ENCODE measurements around the gene TNFSF12. TPM values are rescaled to one million over a fixed set of nuclear protein-coding genes. Genes with fewer than 3 reads are reported as not detected.

TNFSF12 gene
- total RNA-seq, 2 donors from 2014 or later, result 39.6 to 50.2 TPM

GRCh38 chr17:7512824-7513540, 35.9 kb upstream of the TNFSF12 start:
- Histone ChIP-seq H3K36me3 (peaks cover 63% of the 10 kb centered on the region), H3K4me3 (no peak overlapping the region), H3K4me1 (no peaks in the 10 kb centered on the region), H3K27me3 (no peaks in the 10 kb centered on the region), H3K27ac (no peak overlapping the region), H3K9me3 (no peaks in the 10 kb centered on the region)
- TF ChIP-seq, protein P1, sequence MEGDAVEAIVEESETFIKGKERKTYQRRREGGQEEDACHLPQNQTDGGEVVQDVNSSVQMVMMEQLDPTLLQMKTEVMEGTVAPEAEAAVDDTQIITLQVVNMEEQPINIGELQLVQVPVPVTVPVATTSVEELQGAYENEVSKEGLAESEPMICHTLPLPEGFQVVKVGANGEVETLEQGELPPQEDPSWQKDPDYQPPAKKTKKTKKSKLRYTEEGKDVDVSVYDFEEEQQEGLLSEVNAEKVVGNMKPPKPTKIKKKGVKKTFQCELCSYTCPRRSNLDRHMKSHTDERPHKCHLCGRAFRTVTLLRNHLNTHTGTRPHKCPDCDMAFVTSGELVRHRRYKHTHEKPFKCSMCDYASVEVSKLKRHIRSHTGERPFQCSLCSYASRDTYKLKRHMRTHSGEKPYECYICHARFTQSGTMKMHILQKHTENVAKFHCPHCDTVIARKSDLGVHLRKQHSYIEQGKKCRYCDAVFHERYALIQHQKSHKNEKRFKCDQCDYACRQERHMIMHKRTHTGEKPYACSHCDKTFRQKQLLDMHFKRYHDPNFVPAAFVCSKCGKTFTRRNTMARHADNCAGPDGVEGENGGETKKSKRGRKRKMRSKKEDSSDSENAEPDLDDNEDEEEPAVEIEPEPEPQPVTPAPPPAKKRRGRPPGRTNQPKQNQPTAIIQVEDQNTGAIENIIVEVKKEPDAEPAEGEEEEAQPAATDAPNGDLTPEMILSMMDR (IDR thresholded peaks at IDR 0.05), result no peak
- DNase-seq (ENCODE audit: low spot score), result no peak

DNA sequence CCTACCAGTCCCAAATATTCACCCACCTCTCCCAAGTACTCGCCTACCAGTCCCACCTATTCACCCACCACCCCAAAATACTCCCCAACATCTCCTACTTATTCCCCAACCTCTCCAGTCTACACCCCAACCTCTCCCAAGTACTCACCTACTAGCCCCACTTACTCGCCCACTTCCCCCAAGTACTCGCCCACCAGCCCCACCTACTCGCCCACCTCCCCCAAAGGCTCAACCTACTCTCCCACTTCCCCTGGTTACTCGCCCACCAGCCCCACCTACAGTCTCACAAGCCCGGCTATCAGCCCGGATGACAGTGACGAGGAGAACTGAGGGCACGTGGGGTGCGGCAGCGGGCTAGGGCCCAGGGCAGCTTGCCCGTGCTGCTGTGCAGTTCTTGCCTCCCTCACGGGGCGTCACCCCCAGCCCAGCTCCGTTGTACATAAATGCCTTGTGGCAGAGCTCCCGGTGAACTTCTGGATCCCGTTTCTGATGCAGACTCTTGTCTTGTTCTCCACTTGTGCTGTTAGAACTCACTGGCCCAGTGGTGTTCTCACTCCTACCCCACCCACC, 34.9 kb upstream of the TNFSF12 start:
- TF ChIP-seq, protein P1 (IDR thresholded peaks at IDR 0.05), result no peak
- peaks cover 54% of the 10 kb centered on the region for H3K36me3 ChIP-seq
- H3K27ac ChIP-seq, result no peak overlapping the region
- H3K27me3 ChIP-seq, result no peaks in the 10 kb centered on the region
- H3K4me3 ChIP-seq, result no peak overlapping the region
- H3K4me1 ChIP-seq, result no peaks in the 10 kb centered on the region
- no peaks in the 10 kb centered on the region for H3K9me3 ChIP-seq
- no peak for DNase-seq (ENCODE audit: low spot score)

DNA sequence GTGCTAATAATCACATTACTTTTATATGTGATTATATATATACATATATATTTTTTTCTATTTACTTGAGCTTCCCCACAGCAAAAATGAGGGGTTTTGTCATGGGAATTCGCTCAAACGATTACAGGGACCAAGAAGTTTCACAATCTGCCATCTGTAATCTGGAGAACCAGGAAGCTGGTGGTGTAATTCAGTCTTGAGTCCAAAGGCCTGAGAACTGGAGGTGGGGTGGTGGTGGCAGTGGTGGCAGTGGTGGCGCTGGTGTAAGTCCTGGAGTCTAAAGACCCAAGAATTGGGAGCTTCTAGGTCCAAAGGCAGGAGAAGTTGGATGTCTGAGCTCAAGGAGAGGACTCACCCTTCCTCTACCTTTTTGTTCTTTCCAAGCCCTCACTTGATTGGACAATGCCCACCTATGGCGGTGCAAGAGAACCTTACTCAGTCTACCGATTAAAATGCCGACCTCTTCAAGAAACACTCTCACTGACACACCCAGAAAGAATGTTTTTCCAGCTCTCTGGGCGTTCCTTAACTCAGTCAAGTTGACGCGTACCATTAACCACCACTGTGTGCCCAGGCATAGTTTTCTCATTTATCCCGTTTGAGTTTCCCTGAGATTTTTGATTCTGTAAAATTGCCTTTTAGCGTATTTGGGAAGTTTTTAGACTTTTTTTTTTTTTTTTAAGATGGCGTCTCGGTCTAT, 32.8 kb upstream of the TNFSF12 start:
- Histone ChIP-seq H3K27me3 (no peaks in the 10 kb centered on the region), H3K4me1 (no peaks in the 10 kb centered on the region), H3K27ac (no peak overlapping the region), H3K9me3 (no peaks in the 10 kb centered on the region), H3K4me3 (no peak overlapping the region), H3K36me3 (peaks cover 33% of the 10 kb centered on the region)
- TF ChIP-seq, protein P1 (IDR thresholded peaks at IDR 0.05), result no peak
- no peak for DNase-seq (ENCODE audit: low spot score)

- TF ChIP-seq, protein P1 (IDR thresholded peaks at IDR 0.05), result peak; percentile 19 to 58
- H3K27me3 ChIP-seq, result no peaks in the 10 kb centered on the region
- no peak overlapping the region for H3K27ac ChIP-seq
- DNase-seq (ENCODE audit: low spot score), result no peak
- no peaks in the 10 kb centered on the region for H3K4me1 ChIP-seq
- no peaks in the 10 kb centered on the region for H3K9me3 ChIP-seq
- no peaks in the 10 kb centered on the region for H3K36me3 ChIP-seq
- H3K4me3 ChIP-seq, result no peak overlapping the region
These were observed 25.8 kb upstream of the TNFSF12 start for GRCh38 chr17:7523033-7523432.

DNA sequence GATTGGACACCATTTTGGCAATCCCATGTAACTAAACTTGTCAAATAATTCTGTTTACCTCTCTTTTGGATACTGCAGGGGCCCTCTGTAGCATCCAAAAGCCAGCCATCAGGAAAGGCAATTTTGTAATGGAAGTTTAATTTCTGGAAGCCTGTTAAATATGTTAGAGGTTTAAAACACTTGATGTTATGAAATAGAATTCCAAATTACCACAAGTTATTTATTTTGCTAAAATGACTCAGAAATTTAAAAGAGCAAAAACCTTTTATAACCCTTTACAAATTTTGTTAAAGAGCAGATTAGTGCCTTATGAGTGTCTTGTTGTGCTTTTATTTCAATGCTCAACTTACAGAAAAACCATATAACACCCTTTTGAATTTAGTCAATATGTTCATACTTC, 20.0 kb upstream of the TNFSF12 start:
- Histone ChIP-seq H3K4me1 (no peaks in the 10 kb centered on the region), H3K36me3 (no peaks in the 10 kb centered on the region), H3K9me3 (peaks cover 0 to 19% of the 10 kb centered on the region in 2 donors), H3K4me3 (no peak overlapping the region), H3K27me3 (no peaks in the 10 kb centered on the region), H3K27ac (no peak overlapping the region)
- TF ChIP-seq, protein P1 (IDR thresholded peaks at IDR 0.05), result no peak
- no peak for DNase-seq (ENCODE audit: low spot score)
